SK-MEL-5 (cell line): ENCODE results near the gene FAM219A. TPM values are rescaled to one million over a fixed set of nuclear protein-coding genes. Genes with fewer than 3 reads are reported as not detected.

Experiments
- small RNA-seq, 2 experiments: library from RNA; depleted of rRNA; stranded (forward); fragments of <200 nt; gene quantifications; one replicate each; pipeline ENCODE3, GENCODE V24; 2014
- total RNA-seq: library from RNA; depleted of rRNA; stranded (reverse); fragments of >200 nt; shearing (Covaris generic); gene quantifications from 2 replicates; pipeline ENCODE4 v1.2.3, GENCODE V29; 2014; rRNA removed

FAM219A gene
- total RNA-seq, 1 experiment from 2014 or later: 8.2 TPM

Small RNAs within 50 kb of the gene (small RNA-seq; reads per million reads assigned to genes)
- gene RF00019 (0 reads per million in 2 experiments), gene RN7SKP24 (0 reads per million in 2 experiments)

Other genes with a start within 250 kb of the FAM219A start
- 2.8 and 3.4 TPM in 2 replicates for gene KIF24, start 129.3 kb downstream of the FAM219A start, total RNA-seq
- 14.5 and 17.7 TPM in 2 replicates for gene NUDT2, start 129.0 kb downstream of the FAM219A start, total RNA-seq
- 0.43 and 0.66 TPM in 2 replicates for gene MYORG, start 81.7 kb downstream of the FAM219A start, total RNA-seq
- 0.45 and 0.77 TPM in 2 replicates for gene DNAI1, start 235 bp upstream of the FAM219A start, total RNA-seq
- 0.43 and 0.92 TPM in 2 replicates for gene ENHO, start 64.4 kb upstream of the FAM219A start, total RNA-seq
- gene CNTFR, start 131.2 kb upstream of the FAM219A start, total RNA-seq: 1.1 TPM in 2 replicates
- 35.7 and 44.8 TPM in 2 replicates for gene RPP25L, start 153.5 kb upstream of the FAM219A start, total RNA-seq
- 59.7 and 70.2 TPM in 2 replicates for gene DCTN3, start 161.9 kb upstream of the FAM219A start, total RNA-seq
- 0.11 and 0.26 TPM in 2 replicates for gene ARID3C, start 170.5 kb upstream of the FAM219A start, total RNA-seq
- gene SIGMAR1, start 179.2 kb upstream of the FAM219A start, total RNA-seq: 94.0 and 119 TPM in 2 replicates
- 14.4 and 22.0 TPM in 2 replicates for gene GALT, start 188.1 kb upstream of the FAM219A start, total RNA-seq
- gene IL11RA, start 193.6 kb upstream of the FAM219A start, total RNA-seq: 16.2 and 17.7 TPM in 2 replicates
- not detected in 2 replicates for gene CCL27, start 204.1 kb upstream of the FAM219A start, total RNA-seq
- not detected in 2 replicates for gene CCL19, start 232.7 kb upstream of the FAM219A start, total RNA-seq